T-helper 1 cell treated with Interleukin-12 subunit alpha and Interleukin-12 subunit beta and Interleukin-4 antibody, amounts not matched to agents 30 μg/mL and 1 μg/mL, for 36 hours (primary cell): ENCODE results near the gene DUOXA2.
A peak's percentile ranks its signal among the peaks of the same experiment; 100 is the strongest.

Experiments
- H3K27ac Mint-ChIP-seq: one replicate; pipeline ENCODE4 v1.8.0; 2021; ENCODE audit warnings: mild to moderate bottlenecking, mixed read lengths
- H3K27me3 Mint-ChIP-seq: one replicate; pipeline ENCODE4 v1.8.0; 2021; ENCODE audit warnings: low read depth, mixed read lengths
- H3K36me3 Mint-ChIP-seq: one replicate; pipeline ENCODE4 v1.8.0; 2021; ENCODE audit warnings: low read depth, mixed read lengths
- H3K4me1 Mint-ChIP-seq: one replicate; pipeline ENCODE4 v1.8.0; 2021; ENCODE audit warnings: low read depth, mixed read lengths
- H3K4me3 Mint-ChIP-seq: one replicate; pipeline ENCODE4 v1.8.0; 2021; ENCODE audit warnings: mild to moderate bottlenecking, moderate library complexity, mixed read lengths
- H3K9me3 Mint-ChIP-seq: one replicate; pipeline ENCODE4 v1.8.0; 2021; ENCODE audit warnings: mixed read lengths

Gene DUOXA2

GRCh38 chr15:45118131-45118588 is 4.0 kb downstream of the DUOXA2 start:
- Mint-ChIP-seq H3K36me3 (peaks cover 1% of the 10 kb centered on the region), H3K4me1 (peaks cover 13% of the 10 kb centered on the region), H3K4me3 (peak overlapping the region; percentile 67), H3K9me3 (no peaks in the 10 kb centered on the region), H3K27me3 (peaks cover 59% of the 10 kb centered on the region), H3K27ac (peak overlapping the region; percentile 37)

DNA sequence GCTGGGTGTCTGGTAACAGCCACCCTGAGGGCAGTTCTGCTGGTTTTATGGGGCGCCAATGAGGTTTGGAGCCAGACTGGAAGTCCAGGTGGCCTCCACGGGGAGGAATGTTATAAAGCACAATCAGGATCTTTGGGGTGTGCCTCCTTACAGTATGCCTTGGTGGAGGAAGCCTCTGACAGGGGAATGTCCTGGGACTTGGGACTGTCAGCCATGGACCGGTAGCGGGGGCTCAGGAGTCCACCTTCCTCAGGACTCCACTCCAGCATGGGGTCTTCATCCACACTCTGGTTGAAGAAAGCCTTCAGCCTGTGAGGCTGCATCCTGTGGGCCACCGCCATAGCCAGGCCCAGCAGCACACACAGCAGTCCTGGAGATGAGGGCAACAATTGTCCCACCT is 4.9 kb downstream of the DUOXA2 start:
- no peaks in the 10 kb centered on the region for H3K9me3 Mint-ChIP-seq
- H3K36me3 Mint-ChIP-seq = peaks cover 1% of the 10 kb centered on the region
- peaks cover 52% of the 10 kb centered on the region for H3K27me3 Mint-ChIP-seq
- peaks cover 12% of the 10 kb centered on the region for H3K4me1 Mint-ChIP-seq
- H3K27ac Mint-ChIP-seq = no peak overlapping the region
- no peak overlapping the region for H3K4me3 Mint-ChIP-seq

GRCh38 chr15:45120081-45120972 is 6.2 kb downstream of the DUOXA2 start:
- H3K4me3 Mint-ChIP-seq = no peak overlapping the region
- peaks cover 1% of the 10 kb centered on the region for H3K36me3 Mint-ChIP-seq
- no peaks in the 10 kb centered on the region for H3K9me3 Mint-ChIP-seq
- peaks cover 46% of the 10 kb centered on the region for H3K27me3 Mint-ChIP-seq
- peaks cover 9% of the 10 kb centered on the region for H3K4me1 Mint-ChIP-seq
- H3K27ac Mint-ChIP-seq = no peak overlapping the region

DNA sequence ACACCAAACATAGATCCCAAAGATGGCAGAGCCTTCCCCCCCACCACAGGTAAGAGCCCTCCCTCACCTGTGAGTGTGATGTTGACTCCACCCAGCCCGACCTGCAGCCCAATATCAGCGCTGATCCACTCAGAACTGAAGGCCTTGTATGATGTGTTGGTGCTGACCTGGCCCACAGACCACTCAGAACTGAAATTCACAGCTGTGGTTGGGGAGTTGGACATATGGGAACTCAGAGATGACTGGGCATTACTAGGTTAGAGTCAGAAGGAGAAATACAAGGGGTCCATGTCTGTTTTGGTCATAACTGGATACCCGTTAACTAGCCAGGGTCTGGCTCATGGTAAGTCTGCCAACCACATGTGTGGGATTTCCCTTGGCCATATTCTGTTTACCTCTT is 6.9 kb downstream of the DUOXA2 start:
- Mint-ChIP-seq H3K27me3 (peaks cover 46% of the 10 kb centered on the region), H3K4me3 (no peak overlapping the region), H3K4me1 (peaks cover 9% of the 10 kb centered on the region), H3K9me3 (no peaks in the 10 kb centered on the region), H3K27ac (no peak overlapping the region), H3K36me3 (peaks cover 1% of the 10 kb centered on the region)

- H3K27me3 Mint-ChIP-seq = peaks cover 44% of the 10 kb centered on the region
- H3K4me1 Mint-ChIP-seq = peaks cover 9% of the 10 kb centered on the region
- H3K36me3 Mint-ChIP-seq = peaks cover 1% of the 10 kb centered on the region
- no peak overlapping the region for H3K27ac Mint-ChIP-seq
- H3K4me3 Mint-ChIP-seq = no peak overlapping the region
- no peaks in the 10 kb centered on the region for H3K9me3 Mint-ChIP-seq
Measured at GRCh38 chr15:45121706-45122417, 7.7 kb downstream of the DUOXA2 start.

- Mint-ChIP-seq H3K4me1 (peaks cover 5% of the 10 kb centered on the region), H3K27me3 (peaks cover 40% of the 10 kb centered on the region), H3K9me3 (no peaks in the 10 kb centered on the region), H3K27ac (no peak overlapping the region), H3K4me3 (no peak overlapping the region), H3K36me3 (peaks cover 1% of the 10 kb centered on the region)
Measured at GRCh38 chr15:45122719-45123118, 8.6 kb downstream of the DUOXA2 start.

- Mint-ChIP-seq H3K27ac (no peak overlapping the region), H3K4me3 (no peak overlapping the region), H3K4me1 (peaks cover under 1% of the 10 kb centered on the region), H3K27me3 (peaks cover 40% of the 10 kb centered on the region), H3K36me3 (no peaks in the 10 kb centered on the region), H3K9me3 (no peaks in the 10 kb centered on the region)
Measured at GRCh38 chr15:45123397-45123796, 9.3 kb downstream of the DUOXA2 start.

GRCh38 chr15:45126535-45127158 is 12.5 kb downstream of the DUOXA2 start:
- Mint-ChIP-seq H3K9me3 (no peaks in the 10 kb centered on the region), H3K27ac (no peak overlapping the region), H3K27me3 (peaks cover 60% of the 10 kb centered on the region), H3K4me3 (no peak overlapping the region), H3K4me1 (no peaks in the 10 kb centered on the region), H3K36me3 (no peaks in the 10 kb centered on the region)

DNA sequence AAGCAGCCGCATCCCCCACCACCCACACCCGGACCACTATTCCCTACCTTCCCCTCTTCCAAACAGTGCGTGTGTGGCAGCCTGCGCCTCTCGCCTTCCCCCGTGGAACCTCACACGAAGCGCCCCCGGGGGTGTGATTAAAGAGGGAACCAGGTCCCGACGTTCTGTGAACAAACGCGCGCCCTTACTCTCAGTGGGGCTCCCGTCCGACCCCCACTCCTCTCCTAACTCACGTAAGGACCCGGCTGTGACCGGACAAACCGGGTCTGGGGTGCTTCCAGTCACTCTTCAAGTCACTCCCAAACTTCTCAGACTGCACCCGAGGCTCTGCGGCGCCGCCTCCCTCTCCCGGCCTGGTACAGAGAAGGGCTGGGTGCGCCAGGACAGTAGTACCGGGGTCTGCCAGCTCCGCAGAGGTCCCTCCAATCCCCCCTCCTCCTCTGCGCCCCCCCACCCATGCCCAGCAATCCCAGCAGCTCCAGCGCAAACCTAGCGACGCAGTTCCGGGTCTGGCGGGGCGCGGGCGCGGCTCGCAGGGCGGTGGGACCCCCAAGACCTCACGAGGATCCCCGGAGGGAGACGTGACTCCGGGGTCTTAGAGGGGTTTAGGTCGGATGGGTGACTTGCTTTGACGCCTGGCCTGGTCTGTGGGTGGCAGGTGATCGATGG is 15.0 kb downstream of the DUOXA2 start:
- Mint-ChIP-seq H3K36me3 (no peaks in the 10 kb centered on the region), H3K9me3 (no peaks in the 10 kb centered on the region), H3K4me3 (no peak overlapping the region), H3K27me3 (peaks cover 75% of the 10 kb centered on the region), H3K4me1 (no peaks in the 10 kb centered on the region), H3K27ac (no peak overlapping the region)

DNA sequence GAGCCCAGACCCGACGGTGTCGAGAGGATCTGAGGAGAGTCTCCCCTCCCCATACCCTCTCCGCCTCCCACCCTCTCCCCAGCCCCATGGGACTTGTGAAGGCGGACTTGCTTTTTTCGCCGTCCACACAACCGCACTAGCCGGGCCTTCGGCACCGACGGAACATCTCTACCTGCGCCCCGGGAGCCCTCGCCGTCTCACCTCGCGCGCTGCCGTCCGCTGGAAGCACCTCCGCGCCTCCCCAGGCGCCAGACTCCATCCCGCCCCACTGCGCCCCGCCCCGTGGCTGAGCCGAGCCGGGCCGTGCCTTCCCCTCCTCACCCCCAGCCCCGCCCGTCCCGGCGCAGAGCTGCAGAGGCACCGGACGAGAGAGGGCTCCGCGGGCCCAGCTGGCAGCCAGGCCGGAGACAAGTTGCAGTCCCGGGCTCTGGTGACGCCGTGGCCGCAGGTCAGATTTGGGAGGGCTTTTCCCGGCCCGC is 15.6 kb downstream of the DUOXA2 start, which contains the start of the genes DUOX1 and DUOXA1:
Gene DUOX1, plus strand, starts transcription at position 344 of the 479 bp plus-strand sequence. CDS start 1,973 bp downstream, outside the sequence.
Gene DUOXA1, minus strand, starts transcription at position 229 of the 479 bp plus-strand sequence. CDS start 6,865 bp downstream, outside the sequence.
- no peaks in the 10 kb centered on the region for H3K36me3 Mint-ChIP-seq
- no peak within 1 kb of the TSS for H3K4me3 Mint-ChIP-seq
- peaks cover 3% of the 10 kb centered on the region for H3K4me1 Mint-ChIP-seq
- H3K27ac Mint-ChIP-seq = no peak within 1 kb of the TSS
- peaks cover 80% of the 10 kb centered on the region for H3K27me3 Mint-ChIP-seq
- H3K9me3 Mint-ChIP-seq = no peaks in the 10 kb centered on the region

DNA sequence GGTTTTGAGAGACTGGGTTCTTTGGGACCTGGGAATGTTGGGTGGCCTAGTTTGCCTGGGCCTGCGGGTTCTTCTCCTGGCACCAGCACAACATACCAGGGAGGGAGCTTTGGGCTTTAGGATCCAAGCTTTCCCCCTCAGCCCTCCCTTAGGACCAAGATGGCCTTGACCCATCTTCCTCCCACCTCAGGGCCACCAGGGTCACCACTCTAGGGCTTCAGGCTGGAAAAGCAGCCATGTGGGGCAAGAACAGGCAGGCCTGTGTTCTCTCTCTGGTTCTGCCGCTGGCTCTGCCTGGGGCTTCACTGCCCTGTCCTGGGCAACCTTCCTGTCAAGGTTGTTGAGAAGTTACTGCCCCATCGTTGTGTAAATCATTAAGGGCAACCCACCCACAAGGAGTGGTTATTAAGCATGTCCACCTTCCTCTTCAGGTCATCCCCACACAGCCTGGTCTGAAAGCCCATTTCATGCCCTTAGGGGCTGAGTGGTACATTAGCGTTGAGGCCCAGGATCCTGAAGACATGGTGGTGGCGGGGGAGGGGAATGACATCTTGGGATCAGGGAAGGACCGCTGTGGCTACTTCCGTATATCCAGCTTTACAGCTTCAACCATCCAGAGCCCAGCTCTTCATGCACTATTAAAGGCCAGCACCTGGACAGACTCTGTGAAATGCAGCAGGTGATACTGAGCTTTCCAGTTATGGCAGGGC is 16.3 kb downstream of the DUOXA2 start:
- Mint-ChIP-seq H3K27me3 (peaks cover 76% of the 10 kb centered on the region), H3K4me1 (peaks cover 6% of the 10 kb centered on the region), H3K9me3 (no peaks in the 10 kb centered on the region), H3K27ac (no peak overlapping the region), H3K36me3 (no peaks in the 10 kb centered on the region), H3K4me3 (no peak overlapping the region)

GRCh38 chr15:45131510-45131909 is 17.4 kb downstream of the DUOXA2 start:
- Mint-ChIP-seq H3K27ac (no peak overlapping the region), H3K4me3 (no peak overlapping the region), H3K27me3 (peaks cover 71% of the 10 kb centered on the region), H3K36me3 (no peaks in the 10 kb centered on the region), H3K4me1 (peaks cover 11% of the 10 kb centered on the region), H3K9me3 (no peaks in the 10 kb centered on the region)

DNA sequence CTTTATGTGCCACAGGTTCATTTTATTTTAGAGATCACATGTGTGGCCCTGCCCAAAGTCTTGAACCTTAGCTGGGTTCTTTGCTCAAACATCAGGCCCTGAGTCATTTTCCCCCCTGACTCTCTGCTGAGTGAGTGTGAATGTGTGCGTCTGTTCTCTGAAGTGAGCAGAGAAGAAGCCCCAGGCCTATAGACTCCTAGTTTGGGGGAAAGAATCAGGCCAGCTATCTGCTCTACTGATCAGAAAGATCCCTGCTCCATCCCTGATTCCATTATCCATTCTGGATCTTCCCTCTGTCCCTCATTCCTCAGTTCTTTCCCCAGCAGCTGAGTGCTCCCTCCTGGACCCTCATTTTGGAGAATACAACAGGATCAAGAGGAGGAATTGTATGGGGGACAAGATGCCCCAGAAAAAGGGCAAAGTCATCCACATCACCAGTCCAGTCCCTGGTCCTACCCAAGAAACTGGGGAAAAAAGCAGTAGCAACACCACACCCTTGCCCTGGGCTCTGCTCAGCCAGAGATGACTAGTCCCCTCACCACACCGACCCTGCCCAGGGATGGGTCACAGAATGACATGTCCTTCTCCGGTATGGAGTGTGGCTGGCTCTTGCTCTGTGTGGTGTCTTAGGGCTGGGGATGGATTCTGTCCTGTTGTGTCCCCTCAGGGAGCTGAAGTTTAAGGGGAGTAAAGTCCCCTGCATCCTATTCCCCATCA is 18.9 kb downstream of the DUOXA2 start:
- Mint-ChIP-seq H3K4me3 (no peak overlapping the region), H3K27me3 (peaks cover 68% of the 10 kb centered on the region), H3K4me1 (peaks cover 11% of the 10 kb centered on the region), H3K9me3 (no peaks in the 10 kb centered on the region), H3K27ac (no peak overlapping the region), H3K36me3 (no peaks in the 10 kb centered on the region)
